ENCODE data around the gene LZIC.
"Not testable (repeated sequence)": the region's sequence is repeated elsewhere in the genome, so short reads cannot be mapped to it uniquely, and the experiment has no call there.

Gene LZIC

GRCh38 chr1:9942939-9943788 is at the start of gene LZIC, which contains the start of gene NMNAT1:
LZIC (minus strand) TSS chr1:9943391; CDS start chr1:9936619, 6,772 bp downstream.
NMNAT1 (plus strand) TSS chr1:9943475; CDS start chr1:9972074, 28,599 bp downstream.
- DNase-seq (ENCODE audit: low spot score) = peak; percentile 69

GRCh38 chr1:9992910-9993309 is 49.7 kb upstream of the LZIC start:
- DNase-seq (ENCODE audit: low spot score) = no peak

- DNase-seq (ENCODE audit: low spot score) = no peak
Observed at GRCh38 chr1:9990944-9991343, 47.8 kb upstream of the LZIC start.

DNA sequence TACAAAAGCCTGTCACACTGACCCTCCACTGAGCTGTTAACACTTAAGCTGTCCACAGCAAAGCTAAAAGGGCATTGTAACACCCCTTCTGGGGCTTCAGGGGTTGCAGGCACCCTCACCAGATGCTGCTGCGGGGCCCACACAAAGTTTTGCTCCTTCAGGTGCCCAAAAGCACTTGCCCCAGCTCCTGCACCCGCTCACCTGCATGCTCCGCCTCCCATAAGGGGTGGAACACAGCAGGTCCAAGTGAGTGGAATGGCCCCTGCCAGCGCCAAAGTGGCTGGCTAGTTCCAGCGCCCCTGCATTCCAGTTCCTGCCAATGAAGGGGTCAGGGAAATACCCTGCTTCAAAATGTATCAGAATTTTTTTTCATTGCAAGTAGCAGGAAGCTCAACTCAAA is 46.6 kb upstream of the LZIC start:
- no peak for DNase-seq (ENCODE audit: low spot score)

DNA sequence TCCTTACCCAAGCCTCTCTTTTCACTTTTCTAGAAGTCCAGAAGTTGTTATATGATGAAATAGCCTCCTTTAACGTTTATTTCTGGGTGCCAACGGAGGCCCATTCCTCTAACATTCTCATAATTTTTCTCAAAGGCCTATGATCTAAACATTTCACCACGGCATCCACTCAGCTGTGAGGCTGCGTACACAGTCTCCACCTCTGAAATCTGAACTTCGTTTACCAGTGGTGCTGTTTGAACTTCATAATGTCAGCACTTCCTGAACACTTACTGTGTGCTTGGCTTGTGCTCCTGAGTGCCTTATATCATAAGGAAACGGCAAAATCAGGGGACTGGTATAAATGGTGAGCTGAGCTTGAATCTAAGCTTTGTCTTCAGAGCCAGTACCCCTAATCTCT is 41.8 kb upstream of the LZIC start:
- DNase-seq (ENCODE audit: low spot score) = no peak

DNA sequence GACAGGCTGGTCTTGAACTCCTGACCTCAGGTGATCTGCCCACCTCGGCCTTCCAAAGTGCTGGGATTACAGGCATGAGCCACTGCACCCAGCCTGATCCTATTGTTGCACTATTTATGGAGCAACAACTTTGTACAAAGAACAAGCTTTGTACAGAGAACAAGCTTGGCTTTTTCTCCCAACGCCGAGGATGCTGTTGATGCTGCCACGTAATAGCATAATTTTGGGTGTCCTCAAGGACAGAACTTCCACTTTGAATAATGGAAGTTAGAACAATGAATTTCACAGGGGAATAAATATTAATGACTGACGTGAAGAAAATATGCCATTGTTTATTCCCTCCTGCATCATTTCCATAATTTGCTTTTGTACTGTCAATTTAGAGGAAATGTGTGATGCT is 41.1 kb upstream of the LZIC start:
- no peak for DNase-seq (ENCODE audit: low spot score)

- no peak for DNase-seq (ENCODE audit: low spot score)
Observed at GRCh38 chr1:9960706-9961562, 17.7 kb upstream of the LZIC start.

- DNase-seq (ENCODE audit: low spot score) = no peak
Observed at GRCh38 chr1:9960011-9960410, 16.8 kb upstream of the LZIC start.

DNA sequence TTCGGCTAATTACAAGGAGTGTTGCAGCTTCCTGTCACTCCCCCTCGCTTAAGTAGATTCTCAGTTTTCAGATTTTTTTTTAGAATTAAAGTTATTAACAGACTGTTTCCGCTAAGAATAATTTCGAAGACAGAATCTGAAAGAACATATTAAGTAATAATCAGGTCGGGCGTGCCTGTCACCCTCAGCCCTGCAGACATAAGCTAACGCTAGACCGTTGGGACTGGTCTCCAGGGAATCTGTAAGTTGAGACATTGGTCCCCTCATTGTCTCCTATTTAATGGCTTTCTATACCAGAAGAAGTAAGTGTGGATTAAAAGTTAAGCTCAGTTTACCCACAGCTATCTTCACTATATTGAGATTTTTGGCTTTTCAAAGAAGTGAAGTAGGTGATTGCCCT is 14.5 kb upstream of the LZIC start:
- no peak for DNase-seq (ENCODE audit: low spot score)

DNA sequence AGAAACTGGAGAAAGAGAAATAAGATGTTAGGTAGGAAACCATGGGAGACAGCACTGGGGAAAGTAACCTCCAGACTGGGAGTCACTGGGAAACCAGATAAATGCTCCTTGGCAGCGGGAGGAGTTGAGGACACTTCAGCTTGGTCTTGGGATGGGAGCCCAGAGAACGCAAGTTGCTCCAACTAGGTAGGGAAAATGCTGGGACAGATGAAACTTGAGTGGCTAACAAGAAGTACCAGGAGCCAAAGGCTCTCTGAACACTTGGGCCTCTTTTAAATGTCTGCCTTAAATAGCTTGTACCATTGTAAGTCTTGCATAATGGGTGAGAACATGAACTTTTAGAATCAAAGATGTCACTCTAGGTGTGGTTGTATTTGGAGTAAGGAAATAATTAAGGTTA is 3.1 kb upstream of the LZIC start:
- no peak for DNase-seq (ENCODE audit: low spot score)

DNA sequence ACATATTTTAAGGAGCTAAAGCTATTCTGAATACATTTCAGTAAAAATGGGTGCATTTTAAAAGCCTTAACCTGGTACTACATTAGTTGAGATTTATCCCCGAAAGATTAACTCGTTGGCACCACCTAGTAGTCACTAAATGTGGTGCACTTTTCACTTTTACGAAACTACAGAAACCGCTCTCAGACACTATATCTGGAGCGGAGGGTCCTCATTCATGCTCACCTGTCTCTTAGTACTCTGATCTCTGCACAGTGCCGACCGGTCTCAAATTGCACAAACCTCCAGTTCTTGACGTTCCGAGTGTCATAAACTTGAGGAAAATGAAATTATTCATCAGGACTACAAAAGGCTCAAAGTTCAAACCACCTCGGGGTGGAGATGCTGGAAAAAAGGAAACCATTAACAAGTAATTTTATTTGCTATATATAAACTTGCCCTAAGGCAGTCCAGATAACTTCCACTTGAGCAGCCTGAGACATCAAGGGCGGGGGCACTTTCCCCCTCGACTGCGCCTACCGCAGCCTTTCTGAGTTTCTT is 722 bp downstream of the LZIC start:
- DNase-seq (ENCODE audit: low spot score) = peak; percentile 42

DNA sequence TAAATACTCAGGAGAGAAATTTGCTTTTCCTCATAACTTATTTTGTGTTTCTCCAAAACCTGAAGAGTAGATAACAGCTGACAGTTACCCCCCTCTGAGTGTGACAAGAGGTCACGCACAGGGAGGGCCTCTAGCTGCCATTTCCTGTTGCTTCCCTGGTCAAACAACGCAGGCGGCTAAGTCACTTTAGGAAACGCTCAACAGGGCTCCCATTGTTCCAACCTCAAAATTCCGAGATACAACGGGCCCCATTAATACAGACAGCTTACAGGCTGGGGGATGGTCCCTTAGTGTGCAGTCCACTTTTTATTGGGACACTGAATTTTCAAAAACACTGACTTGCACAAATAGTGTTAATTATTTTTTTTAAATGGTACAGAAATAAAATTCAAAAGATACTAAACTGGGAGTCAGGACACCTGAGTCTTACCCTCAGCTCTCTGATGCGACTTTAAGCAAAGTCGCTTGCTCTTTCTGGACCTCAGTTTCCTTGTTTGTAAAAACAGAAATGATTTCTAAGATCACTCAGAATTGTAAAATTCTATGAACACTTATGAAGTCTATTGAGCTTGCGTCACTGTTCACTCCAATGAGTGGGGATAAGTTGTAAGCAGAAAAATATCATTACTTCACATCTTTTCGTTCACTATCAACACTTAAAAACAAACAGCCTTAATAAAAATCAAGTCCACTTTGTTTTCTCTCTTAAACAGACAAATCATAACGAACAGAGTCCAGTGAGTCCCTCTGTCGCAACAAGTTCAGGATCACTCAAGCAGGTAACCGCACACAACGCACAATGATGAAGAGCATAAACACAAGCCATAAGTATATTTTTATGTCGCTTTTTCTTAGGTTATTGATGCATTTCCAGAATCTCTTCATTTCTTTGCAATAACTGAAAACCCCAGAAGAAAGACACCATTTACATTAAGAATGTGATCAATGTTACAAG is 13.5 kb downstream of the LZIC start:
- peak; percentile 55 for DNase-seq (ENCODE audit: low spot score)

DNA sequence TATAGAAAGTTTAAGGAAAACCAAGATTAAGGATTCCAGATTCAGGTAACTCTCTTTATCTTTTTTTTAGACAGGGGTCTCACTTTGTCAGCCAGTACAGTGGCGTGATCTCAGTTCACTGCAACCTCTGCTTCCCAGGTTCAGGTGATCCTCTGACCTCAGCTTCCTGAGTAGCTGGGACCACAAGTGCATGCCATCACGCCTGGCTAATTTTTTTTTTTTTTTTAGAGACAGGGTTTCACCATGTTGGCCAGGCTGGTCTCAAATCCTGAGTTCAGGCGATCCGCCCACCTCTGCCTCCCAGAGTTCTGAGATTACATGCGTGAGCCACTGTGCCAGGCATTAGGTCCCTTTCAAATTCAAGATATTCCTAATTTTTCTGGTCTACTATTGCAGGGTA is 15.9 kb downstream of the LZIC start:
- DNase-seq (ENCODE audit: low spot score) = no peak

GRCh38 chr1:9922342-9922741 is 20.8 kb downstream of the LZIC start:
- DNase-seq (ENCODE audit: low spot score) = no peak

- DNase-seq (ENCODE audit: low spot score) = no peak
Observed at GRCh38 chr1:9920606-9921005, 22.6 kb downstream of the LZIC start.

DNA sequence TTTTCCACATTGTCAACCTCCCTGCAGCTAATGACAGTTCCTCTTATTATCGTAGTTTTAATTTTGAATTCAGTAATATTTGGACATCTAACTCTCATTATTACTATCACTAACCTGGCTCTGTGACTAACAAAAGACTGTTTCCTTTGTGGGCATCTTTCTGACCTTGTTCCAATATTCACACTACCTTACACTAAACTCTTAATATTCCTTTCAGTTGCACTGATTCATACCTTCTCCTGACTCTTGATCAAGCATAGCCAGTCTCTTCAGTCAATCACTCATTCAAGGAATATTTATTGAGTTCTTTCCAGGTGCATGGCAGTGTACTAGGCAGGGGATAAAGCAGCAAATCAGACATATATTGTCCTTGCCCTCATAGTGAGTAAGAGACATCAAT is 25.3 kb downstream of the LZIC start:
- DNase-seq (ENCODE audit: low spot score) = no peak

- not testable (repeated sequence) for DNase-seq (ENCODE audit: low spot score)
Observed at GRCh38 chr1:9917495-9917894, 25.7 kb downstream of the LZIC start.

DNA sequence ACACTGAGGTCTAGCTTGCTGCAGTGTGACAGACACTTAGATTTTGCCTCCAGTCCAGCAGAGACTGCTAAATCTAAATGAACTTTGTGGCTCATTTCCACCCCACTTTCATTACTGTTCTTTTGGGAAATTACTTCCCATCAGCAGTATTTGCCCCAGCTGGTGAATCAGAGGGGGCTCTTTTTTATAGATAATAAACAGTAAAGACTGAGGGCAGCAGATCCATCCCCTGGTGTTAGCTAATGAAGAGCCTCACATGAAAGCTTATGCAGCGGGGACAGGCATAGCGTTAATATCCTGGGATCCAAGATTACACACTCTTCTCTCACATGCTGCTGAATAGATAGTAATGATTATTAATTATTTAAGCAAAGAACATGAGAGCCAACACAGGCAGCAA is 26.7 kb downstream of the LZIC start:
- no peak for DNase-seq (ENCODE audit: low spot score)

DNA sequence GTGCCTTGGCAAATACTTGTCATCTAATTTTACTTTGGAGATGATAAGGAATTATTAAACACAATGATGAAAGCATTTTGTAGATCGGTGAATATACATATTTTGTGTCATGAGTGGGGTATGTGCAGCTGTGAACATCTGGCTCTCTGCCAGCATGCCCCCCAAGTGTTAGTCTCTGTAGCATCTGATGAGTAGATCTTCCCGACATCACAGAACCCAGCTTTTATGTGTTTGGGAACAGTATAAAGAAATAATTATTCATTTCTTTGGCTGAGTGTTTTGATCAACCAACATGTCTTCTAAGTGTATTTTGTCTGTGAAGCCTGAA is 28.6 kb downstream of the LZIC start:
- no peak for DNase-seq (ENCODE audit: low spot score)

DNA sequence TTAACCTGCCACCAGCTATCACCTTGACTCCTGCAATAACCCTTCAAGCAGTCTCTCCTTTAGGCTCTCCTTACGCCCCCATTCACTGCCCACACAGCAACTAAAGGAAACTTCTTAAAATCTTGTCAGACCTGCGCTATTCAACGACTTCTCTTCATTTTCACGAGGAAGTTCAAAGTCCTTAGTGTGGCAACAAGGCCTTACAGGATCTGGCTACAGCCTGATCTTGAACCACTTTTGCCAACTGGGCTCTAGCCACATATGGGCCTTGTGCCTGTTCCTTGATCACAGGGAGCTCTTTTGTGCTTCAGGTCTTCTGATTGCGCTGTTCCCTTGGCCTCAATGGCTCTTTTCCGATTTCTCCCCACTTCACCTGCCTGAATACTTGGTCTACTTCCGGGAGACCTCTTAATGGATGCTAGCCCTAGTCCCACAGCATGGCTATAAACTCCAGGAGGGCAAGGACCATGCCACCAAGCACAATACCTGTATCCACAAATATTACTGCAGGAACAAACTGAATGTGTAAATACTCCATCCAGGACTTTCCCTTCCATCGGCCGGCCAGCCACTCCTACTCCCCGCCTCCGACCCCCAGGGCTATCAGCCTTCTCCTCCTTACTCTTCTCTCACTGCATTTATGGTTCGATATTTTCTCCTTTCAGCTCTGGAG is 30.8 kb downstream of the LZIC start:
- DNase-seq (ENCODE audit: low spot score) = no peak

Measured in HuH-7.5 (cell line).